GM19238 (cell line): ENCODE data around the gene SLC31A1.
"Not testable (repeated sequence)": the region's sequence is repeated elsewhere in the genome, so short reads cannot be mapped to it uniquely, and the experiment has no call there.

Source experiments
- DNase-seq: peaks from one replicate; pipeline ENCODE4 v3.0.0; 2011; ENCODE audit warnings: low spot score; ENCODE audit not compliant: insufficient read length

SLC31A1 gene

GRCh38 chr9:113261917-113262671 lies 40.8 kb downstream of the SLC31A1 start:
- no peak for DNase-seq

GRCh38 chr9:113266174-113266573 lies 44.8 kb downstream of the SLC31A1 start:
- no peak for DNase-seq

GRCh38 chr9:113267911-113268566 lies 46.7 kb downstream of the SLC31A1 start:
- no peak for DNase-seq

GRCh38 chr9:113269355-113269754 lies 48.0 kb downstream of the SLC31A1 start:
- DNase-seq = no peak

GRCh38 chr9:113269871-113270270 lies 48.5 kb downstream of the SLC31A1 start:
- DNase-seq = no peak

- DNase-seq = peak; percentile 30
Observed at GRCh38 chr9:113274474-113275156, 53.3 kb downstream of the SLC31A1 start.

GRCh38 chr9:113275157-113276131 lies 54.1 kb downstream of the SLC31A1 start, which contains the start of the genes CDC26 and PRPF4:
Gene CDC26 (minus strand): TSS chr9:113275572. CDS start chr9:113272507, 3,065 bp downstream.
Gene PRPF4 (plus strand): TSS chr9:113275658. CDS start chr9:113275744, 86 bp downstream.
- DNase-seq = peak; percentile 94

- DNase-seq = no peak
Observed at GRCh38 chr9:113278840-113279239, 57.5 kb downstream of the SLC31A1 start.

- DNase-seq = no peak
Observed at GRCh38 chr9:113281356-113281755, 60.0 kb downstream of the SLC31A1 start.

GRCh38 chr9:113289091-113289490 lies 67.7 kb downstream of the SLC31A1 start:
- DNase-seq = no peak

GRCh38 chr9:113290052-113290607 lies 68.8 kb downstream of the SLC31A1 start:
- no peak for DNase-seq

GRCh38 chr9:113293285-113293878 lies 72.0 kb downstream of the SLC31A1 start:
- no peak for DNase-seq

- not testable (repeated sequence) for DNase-seq
Observed at GRCh38 chr9:113296247-113296646, 74.9 kb downstream of the SLC31A1 start.

GRCh38 chr9:113296796-113297558 lies 75.6 kb downstream of the SLC31A1 start:
- no peak for DNase-seq

GRCh38 chr9:113298311-113298710 lies 77.0 kb downstream of the SLC31A1 start:
- DNase-seq = no peak

- DNase-seq = no peak
Observed at GRCh38 chr9:113298924-113299770, 77.8 kb downstream of the SLC31A1 start.

GRCh38 chr9:113299800-113300292 lies 78.5 kb downstream of the SLC31A1 start:
- DNase-seq = no peak

- no peak for DNase-seq
Observed at GRCh38 chr9:113301548-113301947, 80.2 kb downstream of the SLC31A1 start.
